HG03558 (cell line): ENCODE data around the gene FUCA1.
"Not testable (repeated sequence)": the region's sequence is repeated elsewhere in the genome, so short reads cannot be mapped to it uniquely, and the experiment has no call there.

Experiments used
- ATAC-seq: cut with Tn5 transposase; IDR thresholded peaks from one replicate; pipeline ENCODE4 v1.9.1; 2021; ENCODE audit warnings: moderate number of reproducible peaks; ENCODE audit not compliant: unreplicated experiment; ENCODE audit errors: extremely low read depth

FUCA1 gene

DNA sequence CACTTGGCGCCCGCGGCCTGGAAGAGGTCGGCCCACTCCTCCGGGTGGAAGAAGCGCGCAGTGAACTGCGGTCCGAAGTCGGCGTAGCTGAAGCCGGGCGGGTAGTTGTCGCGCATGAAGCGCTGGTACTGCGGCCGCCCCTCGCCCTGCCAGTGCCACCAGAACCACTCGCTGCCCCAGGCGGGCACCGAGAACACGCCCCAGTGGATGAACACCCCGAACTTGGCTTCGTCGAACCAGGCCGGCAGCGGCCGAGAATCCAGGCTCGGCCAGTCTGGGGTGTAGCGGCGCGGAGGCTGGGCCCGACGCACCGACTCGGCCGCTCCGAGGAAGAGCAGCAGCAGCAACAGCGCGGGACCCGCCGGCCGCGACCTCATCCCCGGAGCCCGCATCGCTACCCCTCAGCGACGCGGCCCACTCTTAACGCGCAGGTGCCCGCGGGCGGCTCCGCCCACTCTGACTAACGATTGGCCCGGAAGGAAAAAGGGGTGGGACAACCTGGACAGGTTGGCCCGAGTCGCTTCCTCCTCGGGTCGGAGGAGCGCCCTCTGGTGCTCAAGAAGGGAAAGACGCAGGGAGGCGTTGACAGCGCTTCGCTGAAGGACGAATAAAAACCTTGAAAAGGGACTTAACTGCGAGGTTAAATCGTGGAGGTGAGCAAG lies at the start of gene FUCA1:
FUCA1 (minus strand) TSS at position 396 of the 662 bp plus-strand sequence; CDS start at position 392, 4 bp downstream.
- ATAC-seq, result peak; percentile 77

DNA sequence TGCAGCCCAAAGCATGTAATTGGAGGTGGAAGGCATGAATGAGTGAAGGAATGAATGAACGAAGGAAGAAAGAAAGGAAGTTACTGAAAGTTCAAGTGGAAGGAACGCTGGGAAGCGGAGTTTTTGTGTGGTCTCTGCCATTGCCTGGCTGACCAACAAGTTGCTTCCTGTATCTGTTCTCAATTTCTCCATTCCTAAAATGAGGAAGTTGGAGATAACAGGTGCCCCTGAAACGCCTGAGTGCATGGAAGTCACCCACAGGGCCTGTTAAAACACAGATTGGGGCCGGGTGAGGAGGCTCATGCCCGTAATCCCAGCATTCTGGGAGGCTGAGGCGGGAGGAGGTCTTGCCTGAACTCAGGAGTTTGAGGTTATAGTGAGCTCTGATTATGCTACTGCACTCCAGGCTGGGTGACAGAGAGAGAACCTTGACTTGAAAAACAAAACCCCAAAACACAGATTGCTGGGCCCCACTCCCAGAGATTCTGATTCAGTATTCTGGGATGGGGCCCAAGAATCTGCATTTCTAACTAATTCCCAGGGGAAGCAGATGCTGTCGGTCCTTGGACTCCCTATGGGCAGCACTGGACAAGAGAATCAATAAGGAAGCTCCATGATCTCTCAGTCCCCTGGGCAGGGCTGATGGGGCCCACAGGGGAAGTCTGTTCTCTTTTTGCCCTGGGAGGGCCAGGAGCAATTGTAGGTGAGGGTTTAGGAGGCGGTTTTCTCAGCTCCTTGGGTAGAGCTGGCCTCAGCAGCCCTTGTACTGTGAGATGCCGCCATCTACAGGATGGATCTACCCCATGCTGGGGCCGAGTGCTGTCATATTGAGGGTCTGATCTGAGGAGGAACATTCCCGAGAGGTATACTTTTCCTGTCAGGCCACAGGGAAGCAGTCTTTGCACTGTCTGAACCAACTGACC lies 48.4 kb upstream of the FUCA1 start:
- no peak for ATAC-seq

DNA sequence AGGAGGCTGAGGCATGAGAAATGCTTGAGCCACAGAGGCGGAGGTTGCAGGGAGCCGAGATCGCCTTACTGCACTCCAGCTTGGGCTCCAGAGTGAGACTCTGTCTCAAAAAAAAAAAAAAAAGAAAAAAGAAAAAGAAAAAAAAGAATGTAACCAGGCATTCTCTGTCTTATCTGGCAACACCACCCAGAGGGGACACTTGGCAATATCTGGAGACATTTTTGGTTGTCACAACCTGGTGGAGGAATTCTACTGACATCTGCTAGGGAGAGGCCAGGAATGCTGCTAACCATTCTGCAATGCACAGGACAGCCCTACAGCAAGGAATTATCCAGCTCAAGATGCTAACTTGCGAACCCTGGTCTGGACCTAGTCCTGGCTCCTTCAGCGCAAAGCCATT lies 47.4 kb upstream of the FUCA1 start:
- ATAC-seq, result no peak

DNA sequence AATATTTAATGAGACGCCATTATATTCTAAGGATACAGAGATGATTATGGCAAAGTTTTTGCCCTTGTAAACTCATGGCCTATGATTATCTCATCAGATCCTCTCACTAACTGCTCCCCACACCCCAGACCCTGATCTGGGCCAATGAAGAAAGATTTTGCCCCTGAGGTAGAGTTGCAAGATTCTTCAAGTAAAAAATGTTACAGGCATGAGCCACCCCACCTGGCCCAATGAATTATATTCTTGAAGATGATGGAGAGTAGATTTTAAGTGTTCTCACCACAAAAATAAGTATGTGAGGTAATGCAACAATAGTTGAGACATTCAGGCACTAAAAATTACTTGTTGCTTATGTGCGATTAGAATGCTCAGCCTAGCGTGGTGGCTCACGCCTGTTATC lies 46.8 kb upstream of the FUCA1 start:
- ATAC-seq, result no peak

DNA sequence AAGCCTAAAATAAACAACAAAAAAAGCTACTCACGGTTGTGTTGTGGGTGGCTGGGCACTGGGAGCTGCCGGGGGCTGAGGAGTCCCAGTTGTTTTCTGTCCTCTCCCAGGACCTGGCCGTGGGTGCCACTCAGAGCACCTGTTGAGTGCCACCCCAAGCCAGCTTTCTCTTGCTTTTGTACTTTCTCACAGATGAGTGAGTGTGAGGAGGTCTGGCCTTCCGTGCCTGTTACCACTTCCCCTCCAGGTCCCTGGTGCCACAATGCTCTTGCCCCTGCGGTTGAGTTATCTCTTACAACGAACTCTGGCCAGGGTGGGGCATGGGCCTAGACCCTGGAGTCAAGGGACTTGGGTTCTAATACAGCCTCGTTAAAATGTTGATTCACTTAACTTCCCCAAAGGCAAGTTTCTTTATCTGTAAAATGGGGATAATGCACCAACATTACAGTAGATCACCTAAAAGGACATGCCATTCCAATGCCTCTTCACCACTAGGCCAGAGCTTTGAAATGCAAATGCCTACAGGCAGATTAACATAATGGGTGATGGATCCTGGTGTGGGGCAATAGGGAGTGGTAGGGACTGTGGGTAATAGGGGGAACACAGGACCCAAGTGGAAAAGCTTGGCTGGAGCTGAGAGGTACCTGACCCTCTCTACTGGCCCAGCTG lies 45.3 kb upstream of the FUCA1 start, which contains the start of gene CNR2:
CNR2 (minus strand) TSS at position 151 of the 669 bp plus-strand sequence. CDS start 37,745 bp downstream, outside the sequence.
- ATAC-seq, result no peak

DNA sequence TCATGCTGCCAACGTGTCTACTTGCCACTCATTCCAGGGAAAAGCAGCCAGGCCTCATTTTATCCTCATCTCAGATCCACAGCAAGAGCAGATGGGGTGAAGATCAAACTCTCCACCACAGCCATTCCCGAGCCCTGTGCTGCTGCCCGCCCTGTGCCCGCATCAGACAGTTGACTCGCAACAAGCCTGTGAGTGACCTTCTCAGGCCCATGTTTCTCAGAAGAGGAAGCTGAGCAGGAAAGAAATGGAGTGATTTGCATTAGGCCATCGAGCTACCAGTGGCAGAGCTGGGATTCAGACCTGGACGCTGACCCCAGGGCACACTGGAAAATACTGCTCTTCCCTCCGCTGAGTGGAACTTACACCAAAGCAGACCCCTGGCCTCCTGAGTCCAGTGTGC lies 43.8 kb upstream of the FUCA1 start:
- no peak for ATAC-seq

DNA sequence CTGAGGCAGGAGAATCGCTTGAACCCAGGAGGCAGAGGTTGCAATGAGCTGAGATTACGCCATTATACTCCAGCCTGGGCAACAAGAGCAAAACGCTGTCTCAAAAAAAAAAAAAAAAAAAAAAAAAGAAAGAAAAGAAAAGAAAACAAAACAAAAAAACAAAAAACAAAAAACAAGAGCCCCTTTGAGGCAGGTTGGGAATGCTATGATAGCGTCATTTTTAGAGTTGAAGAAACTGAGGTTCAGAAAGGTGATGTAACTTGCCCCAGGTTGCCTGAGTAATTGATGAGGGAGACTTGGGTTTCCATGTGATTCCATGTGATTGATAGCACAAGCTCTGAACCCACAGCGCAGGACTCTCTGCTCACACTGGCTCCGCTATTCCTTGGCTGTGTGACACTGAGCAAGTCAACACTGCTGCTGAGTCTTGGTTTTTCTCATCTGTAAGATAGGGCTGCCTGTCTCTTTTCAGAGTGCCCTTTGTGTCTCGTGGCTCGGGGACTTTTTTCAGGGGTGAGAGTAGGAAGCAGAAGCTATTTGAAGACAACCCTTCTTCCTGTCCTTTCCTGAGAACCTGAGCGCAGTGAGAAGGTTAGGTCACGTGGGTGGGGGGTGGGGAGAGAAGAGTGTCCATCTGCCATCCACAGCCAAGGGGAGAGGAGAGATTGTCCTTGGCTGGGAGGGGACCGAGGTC lies 42.6 kb upstream of the FUCA1 start:
- no peak for ATAC-seq

DNA sequence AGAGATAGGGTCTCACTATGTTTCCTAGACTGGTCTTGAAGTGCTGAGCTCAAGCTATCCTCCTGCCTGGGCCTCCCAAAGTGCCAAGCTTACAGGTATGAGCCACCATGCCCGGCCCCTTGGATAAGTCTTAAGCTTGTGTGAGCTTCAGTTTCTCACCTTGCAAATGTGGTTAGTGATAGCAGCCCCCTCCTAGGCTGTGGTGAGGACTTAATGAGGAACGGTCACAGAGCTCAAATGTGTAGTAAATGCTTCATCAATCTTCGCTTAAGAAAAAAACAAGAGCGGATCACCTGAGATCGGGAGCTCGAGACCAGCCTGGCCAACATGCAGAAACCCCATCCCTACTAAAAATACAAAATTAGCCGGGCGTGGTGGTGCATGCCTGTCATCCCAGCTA lies 42.1 kb upstream of the FUCA1 start:
- no peak for ATAC-seq

DNA sequence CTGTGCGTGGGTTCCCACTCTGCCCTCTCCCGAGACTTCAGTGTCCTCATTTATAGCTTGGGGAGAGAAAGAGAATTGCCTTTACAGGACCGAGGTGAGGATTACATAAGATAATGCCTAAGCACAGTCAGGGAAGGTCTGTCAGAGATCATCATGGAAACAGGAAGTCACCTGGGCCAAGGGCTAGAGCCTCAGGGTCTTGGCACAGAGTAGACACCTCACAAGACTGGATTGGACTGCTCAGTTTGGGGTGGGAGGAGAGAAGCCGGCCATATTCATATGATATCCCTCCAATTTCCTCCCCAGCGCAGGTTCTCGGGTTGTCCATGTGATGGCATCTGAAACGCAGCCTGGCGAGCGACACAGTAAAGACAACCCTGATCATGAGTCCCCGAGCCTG lies 41.3 kb upstream of the FUCA1 start:
- no peak for ATAC-seq

DNA sequence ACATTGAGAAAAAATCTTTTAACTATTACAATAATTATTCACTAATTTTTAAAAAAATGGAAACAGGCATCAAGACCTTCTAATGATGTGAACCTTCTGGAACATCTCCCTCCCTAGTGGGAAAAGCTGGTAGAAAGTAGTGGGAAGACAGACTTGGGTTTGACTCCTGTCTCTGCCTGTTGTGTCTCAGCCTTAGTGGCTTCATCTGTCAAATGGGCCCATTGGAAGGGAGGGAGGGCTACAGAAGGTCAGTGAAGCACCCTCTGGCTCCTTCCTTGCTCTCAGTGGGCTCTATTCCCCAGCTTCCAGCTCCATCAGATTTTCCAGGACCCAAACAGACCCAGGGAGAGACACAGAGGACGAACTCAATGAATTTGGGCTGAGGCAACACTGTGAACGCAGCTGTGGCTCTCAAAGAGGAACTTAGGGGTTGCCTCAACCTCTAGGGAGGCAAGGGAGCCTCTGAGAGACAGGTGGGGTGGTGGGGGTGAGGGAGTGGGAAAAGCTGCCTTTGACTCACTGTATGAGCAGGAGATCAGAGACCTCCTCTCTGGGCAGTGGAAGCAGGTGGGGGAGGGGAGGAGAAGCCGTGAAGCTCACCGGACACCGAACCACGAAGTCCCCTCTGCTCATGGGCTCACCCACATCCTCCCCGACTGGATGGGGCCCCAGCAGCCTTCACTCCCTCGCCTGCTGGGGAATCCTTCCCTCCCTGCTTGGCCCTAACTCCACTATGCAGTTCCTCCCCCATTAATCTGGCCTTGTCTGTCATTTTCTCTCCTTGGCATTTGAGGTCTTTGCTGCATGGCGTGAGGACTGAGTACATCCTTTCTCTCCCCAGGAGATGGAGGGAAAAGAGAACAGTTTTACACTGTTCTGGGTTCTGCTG lies 40.6 kb upstream of the FUCA1 start:
- ATAC-seq, result no peak

DNA sequence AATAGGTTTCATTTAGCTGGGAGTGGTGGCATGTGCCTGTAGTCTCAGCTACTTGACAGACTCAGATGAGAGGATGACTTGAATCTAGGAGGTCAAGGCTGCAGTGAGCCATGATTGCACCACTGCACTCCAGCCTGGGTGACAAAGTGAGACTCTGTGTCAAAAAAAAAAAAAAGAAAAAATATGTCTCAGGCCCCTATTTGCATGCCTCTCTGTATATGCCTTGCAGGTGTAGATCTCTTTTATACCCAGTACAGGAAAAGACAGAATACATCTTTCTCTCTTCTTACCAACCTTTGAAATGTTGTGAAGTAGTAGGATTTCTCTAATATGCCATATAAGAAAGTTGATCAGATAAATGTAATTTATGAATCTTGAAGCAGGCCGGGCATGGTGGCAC lies 38.6 kb upstream of the FUCA1 start:
- ATAC-seq, result no peak

DNA sequence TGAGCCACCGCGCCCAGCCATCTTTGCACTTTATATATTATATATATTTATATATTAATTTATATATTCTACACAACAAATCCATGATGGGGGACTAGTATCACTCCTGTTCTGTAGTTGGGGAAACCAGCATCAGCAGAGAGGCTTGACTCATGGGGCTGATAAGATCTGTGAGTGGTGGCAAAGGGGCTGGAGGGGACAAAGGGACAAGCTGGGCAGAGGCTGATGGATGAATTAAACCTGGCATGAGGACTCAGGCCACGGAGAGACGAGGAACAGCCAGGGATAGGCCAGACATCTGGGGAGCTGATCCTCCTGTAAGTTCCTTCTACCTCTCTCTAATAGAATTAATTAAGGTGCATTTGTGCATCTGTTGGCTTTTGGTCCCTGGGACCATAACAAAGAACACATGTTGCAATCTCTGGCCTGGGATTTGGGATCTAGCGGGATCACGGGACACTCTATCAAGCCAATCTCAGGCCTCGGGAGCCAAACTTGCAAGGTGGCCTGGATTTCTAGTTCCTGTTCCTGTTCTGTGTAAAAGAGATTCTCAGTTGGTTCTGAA lies 37.5 kb upstream of the FUCA1 start:
- no peak for ATAC-seq

DNA sequence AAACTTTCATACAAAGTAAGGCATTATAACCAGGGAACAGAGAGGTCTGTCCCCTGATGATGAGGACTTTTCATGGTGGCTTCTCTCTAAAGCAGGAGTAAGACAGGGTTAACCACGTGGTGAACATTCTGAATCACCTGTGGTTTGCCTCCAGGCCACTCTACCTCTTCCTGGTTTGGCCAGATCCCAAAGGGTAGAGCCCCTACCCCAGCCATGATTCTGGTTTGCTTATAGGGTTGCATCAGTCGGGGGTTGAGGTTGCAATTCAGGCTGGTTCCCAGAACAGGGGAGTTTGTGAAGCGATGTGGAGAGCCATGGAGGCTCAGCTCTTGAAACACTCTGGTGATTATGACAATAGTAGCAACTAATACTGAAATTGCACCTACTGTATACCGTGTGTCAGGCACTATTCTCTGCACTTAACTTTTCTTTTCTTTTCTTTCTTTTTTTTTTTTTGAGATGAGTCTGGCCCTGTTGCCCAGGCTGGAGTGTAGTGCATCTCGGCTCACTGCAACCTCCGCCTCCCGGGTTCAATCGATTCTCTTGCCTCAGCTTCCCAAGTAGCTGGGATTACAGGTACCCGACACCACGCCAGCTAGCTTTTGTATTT lies 36.8 kb upstream of the FUCA1 start:
- ATAC-seq, result no peak

DNA sequence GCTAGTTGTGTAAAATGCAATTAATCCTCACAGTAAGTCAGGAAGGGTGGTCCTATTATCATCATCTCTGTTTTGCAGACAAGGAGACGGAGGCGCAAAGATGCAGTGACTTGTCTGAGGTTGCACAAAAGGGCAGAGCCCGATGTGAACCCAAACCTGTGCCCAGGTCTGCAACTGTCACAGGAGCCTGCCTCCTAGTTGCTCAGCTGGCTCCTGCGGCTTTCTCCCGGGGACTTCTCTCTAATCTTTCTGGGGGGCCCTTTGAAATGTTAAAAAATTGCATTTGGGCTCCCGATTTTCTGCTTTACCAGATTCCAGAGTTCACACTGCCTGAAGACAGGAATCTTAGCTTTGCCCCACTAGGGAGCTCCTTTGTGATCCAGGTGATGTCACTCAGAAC lies 35.7 kb upstream of the FUCA1 start:
- ATAC-seq, result no peak

DNA sequence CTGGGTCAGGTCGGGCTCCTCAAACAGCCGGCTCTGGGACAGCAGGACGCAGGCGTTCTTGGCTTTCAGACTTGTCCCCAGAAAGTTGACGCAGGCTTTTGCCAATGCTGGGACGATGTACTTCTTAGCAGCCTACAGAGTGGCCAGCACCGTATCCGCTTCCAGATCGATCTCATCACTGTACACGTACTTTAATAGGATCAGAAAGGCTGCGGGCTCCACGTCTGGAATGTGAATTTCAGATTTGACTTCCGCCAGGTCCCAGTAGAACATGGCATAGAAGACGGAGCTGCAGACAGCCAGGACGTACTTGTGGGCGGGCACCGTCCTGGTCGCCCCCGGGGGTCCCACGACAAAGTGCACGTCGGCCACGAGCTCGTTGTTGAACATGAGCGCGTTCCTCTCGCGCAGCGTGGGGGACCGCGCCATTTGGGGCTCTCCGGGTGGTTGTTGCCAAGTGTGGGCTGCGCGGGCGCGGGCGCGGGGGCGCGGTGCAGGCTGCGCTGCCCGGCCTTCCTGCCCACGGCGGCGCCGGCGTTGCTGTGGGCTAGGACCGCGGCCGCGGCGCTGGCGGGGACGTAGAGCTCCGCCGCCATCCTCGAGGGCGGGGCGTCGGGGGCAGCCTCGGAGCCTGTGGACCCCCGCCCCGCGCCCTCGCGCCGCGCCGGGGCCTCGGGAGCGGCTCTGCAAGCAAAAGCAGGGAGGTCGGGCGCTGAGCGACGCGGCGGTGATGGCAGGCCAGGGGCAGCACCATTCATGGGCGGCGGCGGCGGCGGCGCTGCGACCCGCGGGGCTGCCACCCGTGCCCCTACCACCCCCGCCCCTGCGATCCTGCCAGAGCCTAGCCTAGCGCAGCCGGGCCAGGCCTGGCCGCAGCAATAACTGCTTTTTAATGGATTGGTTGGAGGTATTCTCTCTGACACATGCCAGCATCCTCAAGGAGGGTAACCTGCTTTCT lies 34.5 kb upstream of the FUCA1 start:
- no peak for ATAC-seq

DNA sequence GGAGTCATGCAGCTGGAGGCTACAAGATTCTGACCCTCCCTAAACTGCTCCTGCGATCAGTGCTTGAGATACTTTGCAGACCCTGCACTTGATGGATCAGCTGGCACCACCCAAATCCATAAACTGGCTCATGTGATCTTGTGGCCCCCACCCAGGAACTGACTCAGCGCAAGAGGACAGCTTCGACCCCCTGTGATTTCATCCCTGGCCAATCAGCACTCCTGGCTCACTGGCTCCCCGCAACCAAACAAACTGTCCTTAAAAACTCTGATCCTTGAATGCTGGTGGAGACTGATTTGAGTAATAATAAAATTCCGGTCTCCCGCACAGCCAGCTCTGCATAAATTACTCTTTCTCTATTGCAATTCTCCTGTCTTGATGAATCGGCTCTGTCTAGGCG lies 31.9 kb upstream of the FUCA1 start:
- ATAC-seq, result not testable (repeated sequence)

DNA sequence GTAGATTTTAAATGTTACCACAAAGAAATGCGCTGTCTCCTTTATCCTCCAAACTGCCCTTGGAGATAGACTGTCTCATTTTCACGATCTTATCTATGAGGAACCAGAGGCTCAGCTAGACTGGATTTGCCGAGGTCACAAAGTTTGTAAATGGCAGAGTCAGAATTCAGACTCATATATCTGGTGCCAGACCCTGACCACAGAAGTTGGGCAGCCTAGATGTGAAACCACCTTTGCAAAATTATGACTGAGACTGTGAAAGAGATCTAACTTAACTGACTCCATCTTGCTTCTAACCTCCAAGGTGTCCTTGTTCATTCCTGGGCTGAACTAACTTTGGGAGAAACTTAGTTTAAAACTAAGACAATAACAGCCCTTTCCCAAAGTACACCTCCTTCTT lies 31.0 kb upstream of the FUCA1 start:
- ATAC-seq, result no peak

DNA sequence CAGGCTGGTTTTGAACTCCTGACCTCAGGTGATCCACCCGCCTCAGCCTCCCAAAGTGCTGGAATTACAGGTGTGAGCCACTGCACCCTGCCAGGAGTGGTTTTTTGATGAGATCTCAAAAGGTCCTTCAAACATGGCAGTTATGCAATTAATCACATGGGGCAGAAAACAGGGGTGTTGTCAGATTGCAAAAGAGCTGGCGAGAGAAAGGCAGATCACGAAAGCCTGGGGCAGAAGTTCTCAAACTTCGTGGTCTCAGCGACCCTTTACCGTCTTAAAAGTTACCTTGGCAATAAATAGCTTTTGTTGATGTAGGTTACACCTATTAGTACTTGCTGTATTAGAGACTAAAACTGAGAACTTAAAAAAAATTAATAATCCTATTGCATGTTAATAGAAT lies 29.0 kb upstream of the FUCA1 start:
- ATAC-seq, result no peak
